GM18858 (cell line): ENCODE results near the gene C2CD3.
"Not testable (repeated sequence)": the region's sequence is repeated elsewhere in the genome, so short reads cannot be mapped to it uniquely, and the experiment has no call there.

Experiments
- ATAC-seq: cut with Tn5 transposase; IDR thresholded peaks from one replicate; pipeline ENCODE4 v1.9.1; 2021; ENCODE audit not compliant: unreplicated experiment

C2CD3 gene

GRCh38 chr11:74159642-74160041 lies 11.2 kb downstream of the C2CD3 start:
- ATAC-seq: no peak

- no peak for ATAC-seq
Observed at GRCh38 chr11:74157169-74157568, 13.6 kb downstream of the C2CD3 start.

DNA sequence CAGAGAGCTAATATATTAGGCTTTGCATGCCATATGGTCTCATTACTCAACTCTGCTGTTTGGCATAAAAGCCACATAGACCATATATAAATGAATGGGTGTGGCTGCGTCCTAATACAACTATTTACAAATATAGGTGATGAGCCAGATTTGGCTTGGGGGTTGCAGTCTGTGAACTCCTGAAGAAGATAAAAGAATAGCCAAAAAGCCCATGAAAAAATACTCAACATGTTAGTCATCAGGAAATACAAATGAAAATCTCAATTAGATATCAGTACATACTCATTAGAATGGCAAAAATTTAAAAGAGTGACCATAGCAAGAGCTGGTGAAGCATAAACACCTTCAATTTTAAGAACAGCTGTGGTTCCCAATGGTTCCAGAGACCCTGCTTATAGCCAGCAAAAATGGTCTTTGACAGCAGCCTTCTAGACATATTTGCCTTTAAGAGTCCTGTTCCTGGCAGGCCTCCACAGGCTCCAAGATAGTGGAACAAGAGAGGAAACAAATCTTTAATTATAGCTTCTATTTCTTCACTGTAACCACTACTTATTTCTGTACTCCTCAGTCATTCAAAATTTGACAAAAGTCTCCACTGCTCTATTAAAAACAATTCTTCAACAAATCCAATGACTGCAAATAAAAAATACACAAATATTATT lies 16.1 kb downstream of the C2CD3 start:
- ATAC-seq: no peak

DNA sequence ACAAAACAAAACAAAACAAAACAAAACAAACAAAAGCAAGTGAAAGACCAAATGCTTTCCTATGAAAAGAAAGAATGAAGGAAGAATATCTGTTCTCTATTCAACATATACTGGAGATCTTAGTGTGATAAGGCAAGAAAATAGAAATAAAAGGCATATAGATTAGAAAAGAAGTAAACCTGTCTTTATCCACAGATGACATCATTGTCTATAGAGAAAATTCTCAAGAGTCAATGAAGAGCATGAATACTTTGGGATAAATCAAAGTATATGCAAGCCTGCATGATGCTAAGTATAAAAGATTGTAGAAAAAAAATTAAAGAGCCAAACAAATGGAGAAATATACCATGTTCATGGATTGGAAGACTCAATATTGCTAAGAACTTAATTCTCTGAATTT lies 17.6 kb downstream of the C2CD3 start:
- no peak for ATAC-seq

DNA sequence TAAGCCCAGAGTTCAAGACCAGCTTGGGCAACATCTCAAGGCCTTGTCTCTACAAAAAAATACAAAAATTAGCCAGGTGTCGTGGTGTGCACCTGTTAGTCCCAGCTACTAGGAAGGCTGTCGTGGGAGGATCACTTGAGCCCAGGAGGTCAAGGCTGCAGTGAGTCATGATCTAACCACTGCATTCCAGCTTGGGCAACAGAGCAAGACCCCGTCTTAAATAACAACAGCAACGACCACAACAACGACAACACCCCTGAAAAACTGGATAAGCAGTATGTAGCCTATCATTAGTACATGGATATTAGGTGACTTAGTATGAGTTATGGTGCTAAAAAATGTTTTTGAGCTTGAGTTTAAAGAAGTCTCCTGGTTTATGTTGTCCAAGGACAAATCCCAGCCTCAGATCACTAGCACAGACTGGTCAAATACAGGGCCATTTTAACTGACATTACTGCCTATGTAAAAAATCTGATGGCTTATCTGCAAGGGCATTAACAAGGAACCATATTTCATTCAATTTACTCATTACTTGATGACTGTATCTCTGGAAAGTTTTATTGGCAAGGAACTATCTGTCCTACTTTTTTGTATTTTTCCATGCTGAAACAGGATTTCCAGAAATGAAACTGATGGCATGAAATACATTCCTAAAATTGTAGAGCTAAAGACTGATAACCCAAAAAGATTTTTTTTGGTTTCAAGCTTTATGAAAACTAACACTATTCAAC lies 23.4 kb downstream of the C2CD3 start:
- ATAC-seq: no peak

GRCh38 chr11:74144592-74144991 lies 26.2 kb downstream of the C2CD3 start:
- ATAC-seq: no peak

- ATAC-seq: no peak
Observed at GRCh38 chr11:74142624-74143023, 28.2 kb downstream of the C2CD3 start.

GRCh38 chr11:74141908-74142307 lies 28.9 kb downstream of the C2CD3 start:
- ATAC-seq: no peak

GRCh38 chr11:74141241-74141695 lies 29.5 kb downstream of the C2CD3 start:
- ATAC-seq: no peak

DNA sequence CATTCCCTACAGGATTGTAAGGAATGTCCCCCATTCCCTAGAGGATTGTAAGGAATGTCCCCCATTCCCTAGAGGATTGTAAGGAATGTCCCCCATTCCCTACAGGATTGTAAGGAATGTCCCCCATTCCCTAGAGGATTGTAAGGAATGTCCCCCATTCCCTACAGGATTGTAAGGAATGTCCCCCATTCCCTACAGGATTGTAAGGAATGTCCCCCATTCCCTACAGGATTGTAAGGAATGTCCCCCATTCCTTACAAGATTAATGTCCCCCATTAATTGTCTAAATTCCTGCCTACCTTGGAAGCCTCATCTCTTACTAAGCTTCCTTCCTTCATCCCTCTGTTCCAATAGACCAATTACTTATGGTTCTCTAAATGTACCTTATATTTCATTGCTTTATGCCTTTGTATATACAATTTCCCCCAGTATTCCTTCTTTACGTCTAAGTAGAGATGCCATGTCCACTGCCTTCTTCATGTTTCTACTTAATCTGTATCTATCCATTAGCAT lies 30.8 kb downstream of the C2CD3 start:
- ATAC-seq: not testable (repeated sequence)

DNA sequence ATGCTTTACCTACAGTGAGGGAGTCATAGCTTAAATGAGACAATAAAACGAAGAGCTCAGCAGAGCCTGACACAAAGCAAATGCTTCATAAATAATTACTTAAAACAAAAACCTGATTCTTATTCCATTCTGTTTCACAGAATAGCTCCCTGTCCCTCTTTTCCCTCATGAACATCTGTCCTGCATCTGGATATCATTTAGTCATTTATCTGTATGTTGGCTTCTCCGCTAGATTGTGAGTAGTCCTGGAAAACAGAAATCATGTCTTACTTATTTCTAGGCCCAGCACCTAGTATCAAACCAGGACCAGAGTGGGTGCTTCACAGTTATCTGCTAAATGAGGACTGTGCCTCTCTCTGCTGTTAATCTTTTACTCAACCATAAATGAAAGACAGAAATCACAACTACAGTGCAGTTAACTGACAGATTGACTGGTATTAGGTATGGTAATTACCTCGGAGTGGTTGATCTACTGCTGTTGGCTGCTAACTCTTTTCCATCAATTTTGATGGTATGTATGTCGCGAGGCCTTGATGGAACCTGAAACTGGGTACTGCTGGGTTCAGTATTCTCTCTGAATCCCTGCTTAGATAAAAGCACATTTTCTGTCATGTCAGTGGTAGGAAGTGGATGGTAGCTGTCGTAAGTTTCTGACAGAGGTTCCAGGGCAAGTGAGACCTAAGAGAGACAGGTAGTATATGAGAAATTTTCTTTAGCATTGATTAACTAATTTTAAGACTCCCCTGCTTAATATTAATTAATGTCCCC lies 31.5 kb downstream of the C2CD3 start:
- ATAC-seq: no peak

DNA sequence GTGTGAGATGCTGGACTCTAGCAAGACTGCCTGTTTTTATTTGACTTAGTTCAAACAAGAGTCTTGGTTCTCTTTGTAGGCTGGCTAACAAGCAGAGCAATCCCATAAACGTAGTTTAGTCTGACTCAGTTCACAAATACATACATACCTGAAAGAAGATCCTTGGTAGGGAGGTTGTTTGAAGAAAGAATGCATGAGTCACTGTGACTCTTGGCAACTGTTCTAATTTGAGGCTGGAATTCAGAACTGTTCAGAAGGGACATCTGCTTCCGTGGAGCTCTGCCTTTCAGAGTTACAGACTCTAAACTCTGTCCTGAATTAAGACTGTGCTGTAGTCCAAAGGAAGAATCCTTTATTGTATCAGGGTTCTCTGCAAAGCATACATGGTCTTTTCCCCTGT lies 32.2 kb downstream of the C2CD3 start:
- ATAC-seq: no peak

GRCh38 chr11:74138021-74138420 lies 32.8 kb downstream of the C2CD3 start:
- no peak for ATAC-seq

GRCh38 chr11:74135127-74135840 lies 35.5 kb downstream of the C2CD3 start:
- no peak for ATAC-seq

DNA sequence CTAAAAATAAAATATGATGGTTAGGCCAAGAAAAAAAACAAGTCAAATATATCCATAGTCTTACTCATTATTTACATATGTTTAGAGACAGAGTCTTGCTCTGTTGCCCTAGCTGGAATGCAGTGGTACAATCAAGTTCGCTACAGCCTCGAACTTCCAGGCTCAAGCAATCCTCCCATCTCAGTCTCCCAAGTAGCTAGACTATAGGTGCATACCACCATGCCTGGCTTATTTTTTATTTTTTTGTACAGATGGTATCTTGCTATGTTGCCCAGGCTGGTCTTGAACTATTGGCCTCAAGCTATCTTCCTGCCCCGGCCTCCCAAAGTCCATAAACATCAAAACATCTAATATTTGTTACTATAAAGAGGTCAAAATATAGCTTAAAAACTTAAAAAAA lies 36.1 kb downstream of the C2CD3 start:
- no peak for ATAC-seq

DNA sequence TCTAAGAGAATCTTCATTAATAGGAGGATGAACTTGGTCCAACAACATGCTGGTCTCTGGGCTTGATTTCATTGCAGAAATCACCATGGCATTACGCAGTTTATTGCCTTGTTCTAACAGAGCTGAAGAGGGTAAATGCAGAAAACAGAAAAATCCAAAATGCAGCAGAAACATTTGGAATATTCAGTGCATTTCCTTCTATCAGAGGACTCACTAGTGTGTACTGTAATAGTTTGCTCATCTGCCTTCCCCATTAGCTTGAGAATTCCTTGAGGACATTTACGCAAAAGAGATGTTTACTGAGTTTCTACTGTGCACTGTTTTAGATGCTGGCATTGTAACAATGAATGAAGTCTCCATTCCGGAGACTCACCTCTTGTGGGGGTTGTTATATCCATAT lies 37.4 kb downstream of the C2CD3 start:
- ATAC-seq: no peak

DNA sequence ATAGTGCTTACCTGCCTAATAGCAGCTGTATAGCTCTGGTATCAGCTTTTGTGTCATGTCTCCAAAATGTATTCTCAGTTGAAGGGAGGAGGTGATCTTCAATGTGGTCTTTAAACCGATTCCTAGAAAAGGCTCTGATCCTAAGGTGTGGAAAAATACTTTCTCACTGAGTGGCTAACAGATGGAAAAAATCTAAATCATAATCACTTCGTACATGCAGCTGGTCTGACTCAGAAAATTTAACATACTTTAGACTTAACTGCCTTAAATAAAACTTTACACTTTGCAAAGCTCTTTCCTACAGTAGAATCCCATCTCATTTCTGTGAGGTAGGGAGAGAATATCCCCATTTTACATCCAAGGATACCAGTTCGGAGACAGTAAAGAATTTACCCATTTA lies 38.0 kb downstream of the C2CD3 start:
- no peak for ATAC-seq

DNA sequence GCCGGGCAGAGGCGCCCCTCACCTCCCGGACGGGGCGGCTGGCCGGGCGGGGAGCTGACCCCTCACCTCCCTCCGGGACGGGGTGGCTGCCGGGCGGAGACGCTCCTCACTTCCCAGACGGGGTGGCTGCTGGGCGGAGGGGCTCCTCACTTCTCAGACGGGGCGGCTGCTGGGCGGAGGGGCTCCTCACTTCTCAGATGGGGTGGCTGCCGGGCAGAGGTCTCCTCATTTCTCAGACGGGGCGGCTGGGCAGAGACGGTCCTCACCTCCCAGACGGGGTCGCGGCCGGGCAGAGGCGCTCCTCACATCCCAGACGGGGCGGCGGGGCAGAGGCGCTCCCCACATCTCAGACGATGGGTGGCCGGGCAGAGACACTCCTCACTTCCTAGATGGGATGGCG lies 41.7 kb downstream of the C2CD3 start:
- ATAC-seq: not testable (repeated sequence)

GRCh38 chr11:74123008-74123448 lies 47.8 kb downstream of the C2CD3 start:
- no peak for ATAC-seq

DNA sequence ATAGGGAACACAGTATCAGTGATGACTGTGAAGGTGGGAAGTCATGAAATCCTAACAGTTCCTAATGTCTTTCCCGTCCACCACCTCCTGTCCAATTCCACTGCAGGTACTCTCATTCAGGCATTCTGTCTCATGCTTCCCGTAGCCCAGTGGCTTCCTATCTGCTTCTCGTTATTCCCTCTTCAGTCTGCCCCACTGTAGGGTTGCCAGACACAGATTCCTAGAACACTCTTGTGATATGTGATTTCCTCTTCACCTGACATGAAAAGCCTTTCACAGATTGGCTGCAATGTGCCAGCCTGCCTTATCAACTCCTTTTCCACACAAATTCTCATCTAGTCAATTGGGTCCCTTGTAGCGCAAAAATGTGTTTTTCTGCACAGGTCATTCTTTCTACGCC lies 49.0 kb downstream of the C2CD3 start:
- ATAC-seq: no peak
